ENCODE results near the gene NT5E.
"Not testable (repeated sequence)": the region's sequence is repeated elsewhere in the genome, so short reads cannot be mapped to it uniquely, and the experiment has no call there.

NT5E gene

GRCh38 chr6:85484948-85485347 is 35.1 kb downstream of the NT5E start:
- in situ Hi-C loops (cut with MboI; ENCODE audit: low sequenced_read_pairs): loop anchor here (10.0 kb wide), 1 partner anchor 130 kb away; no protein-coding TSS in a partner anchor

DNA sequence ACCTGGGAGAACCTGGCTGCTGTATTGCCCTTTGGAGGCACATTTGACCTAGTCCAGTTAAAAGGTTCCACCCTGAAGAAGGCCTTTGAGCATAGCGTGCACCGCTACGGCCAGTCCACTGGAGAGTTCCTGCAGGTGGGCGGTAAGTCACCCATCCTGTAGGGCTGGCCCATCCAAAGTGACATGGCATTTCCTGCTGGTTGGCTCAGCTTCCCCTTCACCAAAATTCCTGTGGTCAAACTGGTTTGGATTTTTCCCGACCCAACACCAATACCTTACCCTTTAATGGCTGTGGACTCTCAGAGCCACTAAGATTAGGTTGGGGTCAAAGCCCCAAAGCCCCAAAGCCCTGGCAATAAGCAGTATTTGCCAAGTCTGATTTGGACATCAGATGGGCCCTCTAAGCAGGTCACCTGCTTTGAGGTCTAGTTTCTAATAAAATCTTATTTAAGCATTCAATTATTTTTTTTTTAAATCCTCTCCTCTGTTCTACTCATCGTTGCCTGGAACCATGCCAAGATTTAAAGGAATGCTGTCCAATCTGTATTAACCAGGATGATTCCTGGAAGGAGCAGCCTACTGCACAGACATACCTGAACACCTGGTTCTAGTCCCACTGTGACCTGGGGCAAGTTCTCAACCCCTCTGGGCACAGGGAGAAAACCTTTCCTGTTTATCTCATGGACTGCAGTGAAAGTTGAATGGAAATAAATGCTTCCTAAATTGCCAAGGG is 40.8 kb downstream of the NT5E start:
- in situ Hi-C loops (cut with MboI; ENCODE audit: low sequenced_read_pairs): no loop called here

DNA sequence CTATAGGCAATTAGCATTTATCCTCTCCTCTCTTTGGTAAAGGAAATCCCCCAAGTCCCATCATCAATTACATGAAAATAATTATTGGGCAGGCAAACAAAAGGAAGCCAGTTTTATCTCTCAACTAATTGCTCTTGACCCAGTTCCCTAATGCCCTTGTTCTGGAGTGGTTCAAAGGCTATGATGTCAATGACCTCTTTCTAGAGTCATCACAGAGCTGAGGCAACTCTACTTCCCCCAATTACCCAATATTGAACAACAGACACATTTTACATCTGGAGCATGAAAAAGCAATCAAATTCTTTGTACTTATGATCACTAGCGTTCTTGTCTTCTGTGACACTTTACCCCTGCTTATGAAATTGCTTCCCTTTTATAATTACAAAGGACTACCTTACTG is 43.5 kb downstream of the NT5E start:
- in situ Hi-C loops (cut with MboI; ENCODE audit: low sequenced_read_pairs): no loop called here

- in situ Hi-C loops (cut with MboI; ENCODE audit: low sequenced_read_pairs): no loop called here
Measured at GRCh38 chr6:85494547-85495536, 45.0 kb downstream of the NT5E start.

DNA sequence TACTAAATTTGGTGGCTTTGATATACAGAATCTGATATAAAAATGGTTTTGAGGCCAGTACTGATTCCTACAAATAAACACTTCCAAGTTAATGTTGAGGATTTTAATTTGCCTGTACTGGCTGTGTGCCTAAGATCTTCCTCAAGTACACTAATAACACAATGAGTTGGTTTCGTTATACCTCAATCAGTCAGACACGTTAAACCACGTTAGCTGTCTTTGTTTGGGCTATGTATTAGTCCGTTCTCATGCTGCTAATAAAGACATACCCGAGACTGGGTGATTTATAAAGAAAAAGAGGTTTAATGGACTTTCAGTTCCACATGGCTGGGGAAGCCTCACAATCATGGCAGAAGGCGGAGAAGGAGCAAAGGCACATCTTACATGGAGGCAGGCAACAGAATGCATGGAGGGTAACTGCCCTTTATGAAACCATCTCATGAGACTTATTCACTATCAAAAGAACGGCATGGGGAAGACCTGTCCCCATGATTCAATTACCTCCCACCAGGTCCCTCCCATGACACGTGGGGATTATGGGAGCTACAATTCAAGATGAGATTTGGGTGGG is 46.2 kb downstream of the NT5E start:
- in situ Hi-C loops (cut with MboI; ENCODE audit: low sequenced_read_pairs): no loop called here

- in situ Hi-C loops (cut with MboI; ENCODE audit: low sequenced_read_pairs): no loop called here
Measured at GRCh38 chr6:85496856-85497255, 47.0 kb downstream of the NT5E start.

GRCh38 chr6:85498596-85499258 is 48.8 kb downstream of the NT5E start:
- in situ Hi-C loops (cut with MboI; ENCODE audit: low sequenced_read_pairs): no loop called here

- in situ Hi-C loops (cut with MboI; ENCODE audit: low sequenced_read_pairs): no loop called here
Measured at GRCh38 chr6:85506441-85507093, 56.7 kb downstream of the NT5E start.

- in situ Hi-C loops (cut with MboI; ENCODE audit: low sequenced_read_pairs): no loop called here
Measured at GRCh38 chr6:85516168-85516567, 66.3 kb downstream of the NT5E start.

GRCh38 chr6:85524281-85524680 is 74.4 kb downstream of the NT5E start:
- in situ Hi-C loops (cut with MboI; ENCODE audit: low sequenced_read_pairs): not testable (repeated sequence)

DNA sequence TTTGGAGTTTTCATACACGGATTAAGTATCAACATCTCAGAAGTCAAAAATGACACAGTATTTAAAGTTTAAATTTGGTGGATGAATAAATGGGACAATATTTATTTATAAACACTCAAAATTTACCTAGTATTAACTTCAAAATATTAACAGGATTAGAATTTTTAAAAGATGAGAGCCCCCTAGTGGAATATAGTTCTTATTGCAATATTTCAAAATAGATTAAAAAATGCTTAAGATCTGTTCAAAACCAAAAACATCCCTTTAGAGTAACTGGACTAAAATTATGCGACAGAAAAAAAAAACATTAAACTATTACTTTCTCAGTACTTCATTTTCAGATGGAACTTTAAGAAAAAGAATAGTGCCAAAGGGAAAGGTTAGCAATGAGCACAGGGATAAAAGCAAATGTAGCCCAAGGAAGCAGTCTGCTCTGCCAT is 87.2 kb downstream of the NT5E start:
- in situ Hi-C loops (cut with MboI; ENCODE audit: low sequenced_read_pairs): no loop called here

DNA sequence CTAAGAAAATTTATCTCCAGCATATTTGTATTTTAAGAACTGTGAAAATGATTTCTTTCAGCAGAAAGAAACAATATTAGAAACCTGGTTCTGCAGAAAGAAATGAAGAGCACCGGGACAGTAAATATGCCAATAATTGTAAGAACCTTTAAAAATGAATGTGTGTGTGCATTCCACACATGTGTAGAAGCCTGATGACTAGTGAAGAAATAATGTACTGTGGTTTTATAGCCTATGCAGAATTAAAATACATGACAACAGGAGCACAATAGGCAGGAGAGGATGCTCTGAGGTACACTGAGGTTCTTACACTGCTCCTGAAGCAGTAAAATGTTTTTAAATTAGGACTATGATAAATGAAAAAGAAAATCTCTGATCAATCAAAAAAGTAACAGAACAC is 94.9 kb downstream of the NT5E start:
- in situ Hi-C loops (cut with MboI; ENCODE audit: low sequenced_read_pairs): no loop called here
